Subcutaneous adipose tissue (tissue), 4 donors: Measurements from ENCODE around the gene JMJD1C. TPM values are rescaled to one million over a fixed set of nuclear protein-coding genes. Genes with fewer than 3 reads are reported as not detected.

ENCODE experiments used
- CTCF ChIP-seq: fragments of 450-650 bp; IDR thresholded peaks from one replicate; pipeline ENCODE4 v1.5.1; 2016; ENCODE audit warnings: low read depth, mild to moderate bottlenecking, control low read depth, antibody characterized with exemption, moderate library complexity
- total RNA-seq, 4 donors: library from RNA; depleted of rRNA; stranded (reverse); fragments of >200 nt; gene quantifications; one replicate each; pipeline ENCODE4 v1.1.0, GENCODE V29; 2016

JMJD1C gene
- total RNA-seq, 4 donors from 2014 or later: 106 to 178 (median 171) TPM

DNA sequence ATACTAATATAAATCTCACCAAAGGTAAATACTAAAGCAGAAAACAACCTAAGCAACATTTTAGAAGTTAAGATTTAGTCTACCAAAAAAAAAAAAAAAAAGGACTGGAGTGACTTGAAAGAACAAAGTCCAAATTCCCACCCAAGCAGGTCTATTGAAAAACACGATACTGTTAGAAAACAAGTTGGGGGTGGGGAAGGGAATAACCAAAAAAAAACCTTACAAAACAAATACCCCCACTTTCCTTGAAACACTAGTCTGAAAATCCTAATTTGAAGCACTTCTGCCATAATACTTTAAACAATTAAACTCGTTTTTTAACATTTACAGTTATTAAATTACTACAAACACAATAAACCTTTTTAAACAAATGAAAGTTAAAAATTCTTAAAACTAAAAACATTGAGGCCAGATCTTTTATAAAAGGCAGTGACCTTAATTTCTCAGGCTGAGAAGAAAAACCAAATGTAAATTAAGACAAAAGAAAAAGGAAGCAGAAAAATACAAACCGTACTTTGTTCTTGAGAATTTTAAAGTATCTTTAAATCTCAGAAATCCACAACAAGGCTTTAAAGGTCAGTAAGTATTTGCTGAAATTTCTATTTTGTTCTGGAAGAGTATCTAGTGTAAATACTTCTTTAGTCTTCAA, 197.5 kb downstream of the JMJD1C start:
- TF ChIP-seq CTCF: no peak

- no peak for TF ChIP-seq CTCF
Observed at GRCh38 chr10:63267414-63268148, 198.2 kb downstream of the JMJD1C start.

DNA sequence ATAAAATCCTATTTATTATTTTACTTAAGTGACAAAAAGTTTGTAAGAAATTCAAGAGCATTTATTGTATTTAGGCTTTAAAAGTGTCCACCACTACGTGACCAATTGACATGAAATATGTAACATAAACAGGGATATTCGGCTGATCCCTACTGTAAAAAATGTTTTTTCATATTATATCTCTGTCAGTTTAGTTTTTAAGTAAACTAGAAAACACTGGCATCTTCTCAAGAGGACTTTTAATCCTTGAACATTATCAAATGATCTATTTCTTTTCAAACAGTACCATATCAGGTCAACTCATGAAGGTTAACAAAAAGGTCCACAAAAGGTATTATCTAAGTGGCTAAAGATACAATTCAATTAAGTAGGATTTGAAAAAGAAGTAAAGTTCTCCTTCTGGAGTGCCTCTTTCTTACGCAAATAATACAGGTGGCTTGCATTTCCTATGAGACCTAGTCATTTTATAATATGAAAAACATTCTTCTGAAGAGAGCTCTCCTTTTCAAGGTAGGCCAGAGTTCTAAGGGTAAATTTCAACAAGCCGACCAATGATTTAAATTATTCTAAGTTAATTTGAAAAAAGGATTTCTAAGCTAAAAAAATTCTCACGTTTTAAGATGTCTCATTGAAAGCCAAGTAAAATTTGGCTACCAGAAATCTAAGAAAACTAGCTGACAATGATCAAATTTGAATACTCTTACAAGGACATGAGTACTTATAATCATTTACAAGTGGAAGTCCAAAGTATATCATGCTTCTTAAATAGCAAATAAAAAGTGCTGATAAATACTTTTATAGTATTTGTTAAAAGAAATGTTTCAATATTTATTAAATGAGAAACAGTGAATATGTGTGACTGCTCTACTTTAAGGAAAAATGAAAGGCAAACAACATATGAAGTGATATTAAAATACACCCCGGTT, 199.1 kb downstream of the JMJD1C start:
- TF ChIP-seq CTCF: no peak

DNA sequence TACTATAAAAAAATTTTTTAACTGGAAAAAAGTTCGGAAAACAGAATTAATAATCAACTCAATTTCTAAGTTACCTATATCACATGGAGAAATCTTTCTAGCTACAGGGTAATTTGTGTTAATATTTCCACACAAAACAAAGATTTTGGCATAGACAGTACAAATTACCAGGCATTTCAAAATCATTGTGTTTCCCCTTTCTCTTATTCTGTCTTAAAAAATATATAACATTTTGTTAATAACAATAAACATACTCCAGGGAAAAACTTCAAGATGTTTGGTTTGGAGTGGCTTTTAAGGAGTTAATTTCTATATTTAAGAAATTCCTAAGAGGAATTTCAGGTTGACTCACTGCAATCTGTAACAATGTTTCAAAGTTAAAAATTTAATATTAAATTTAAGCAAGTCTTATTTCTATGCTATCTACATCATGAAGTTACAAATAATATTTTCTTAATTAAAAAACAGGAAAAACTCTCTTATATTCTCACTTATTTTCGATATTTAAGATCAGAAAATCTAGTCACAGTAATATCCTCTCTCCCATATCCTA, 200.0 kb downstream of the JMJD1C start:
- no peak for TF ChIP-seq CTCF

DNA sequence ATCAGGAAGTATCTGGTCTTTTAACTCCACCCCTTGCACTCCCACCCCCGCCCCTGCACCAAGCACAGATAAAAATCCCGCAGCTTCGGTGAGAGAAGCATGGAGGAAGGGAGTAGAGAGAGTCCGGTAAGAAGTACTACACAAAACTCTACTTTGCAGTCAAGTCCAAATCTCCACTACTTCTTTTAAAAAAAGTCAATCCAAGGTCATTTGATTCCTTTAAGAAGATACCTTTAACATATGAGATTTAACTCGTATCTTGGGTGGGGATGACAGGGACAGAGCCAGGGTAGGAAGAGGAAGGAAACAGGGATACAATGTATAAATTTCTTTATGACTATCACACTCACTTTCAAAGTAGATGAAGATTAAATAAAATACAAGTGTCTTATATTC, 200.6 kb downstream of the JMJD1C start:
- TF ChIP-seq CTCF: no peak

DNA sequence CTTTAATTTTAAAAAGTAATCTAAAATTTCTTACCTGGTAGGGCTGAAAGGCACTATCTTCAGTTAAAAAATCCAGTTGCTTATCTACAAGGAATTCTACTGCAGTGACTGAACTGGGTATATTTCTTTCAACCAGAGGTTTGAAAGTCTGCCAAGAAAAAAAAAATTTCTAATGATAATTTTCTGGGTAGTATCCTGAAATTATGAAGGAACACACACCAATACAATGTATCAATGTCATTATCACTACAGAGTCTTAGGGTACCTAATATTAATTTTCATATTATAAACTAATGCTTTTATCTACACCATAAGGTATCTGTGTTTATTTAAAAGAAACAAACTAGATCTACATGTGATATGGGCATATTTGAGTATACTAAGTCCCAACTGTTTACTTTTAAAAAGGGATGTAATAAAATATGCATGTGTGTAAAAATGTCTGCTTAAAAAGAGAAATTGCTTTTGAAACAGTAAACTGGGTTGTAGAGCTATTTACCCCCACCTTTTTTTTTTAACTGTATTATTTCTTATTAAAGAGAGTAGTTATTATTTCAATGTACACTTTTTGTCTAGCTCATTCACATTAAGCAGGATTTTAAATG, 201.1 kb downstream of the JMJD1C start:
- no peak for TF ChIP-seq CTCF
